CD4-positive, alpha-beta T cell treated with Interleukin-1 beta for 1 hour (primary cell): Measurements from ENCODE around the gene DAD1.
"Not testable (repeated sequence)": the region's sequence is repeated elsewhere in the genome, so short reads cannot be mapped to it uniquely, and the experiment has no call there.

Experiments
- DNase-seq, 2 donors: peaks; one replicate each; pipeline ENCODE4 v3.0.0-alpha.2; 2020 to 2022

The DAD1 gene

DNA sequence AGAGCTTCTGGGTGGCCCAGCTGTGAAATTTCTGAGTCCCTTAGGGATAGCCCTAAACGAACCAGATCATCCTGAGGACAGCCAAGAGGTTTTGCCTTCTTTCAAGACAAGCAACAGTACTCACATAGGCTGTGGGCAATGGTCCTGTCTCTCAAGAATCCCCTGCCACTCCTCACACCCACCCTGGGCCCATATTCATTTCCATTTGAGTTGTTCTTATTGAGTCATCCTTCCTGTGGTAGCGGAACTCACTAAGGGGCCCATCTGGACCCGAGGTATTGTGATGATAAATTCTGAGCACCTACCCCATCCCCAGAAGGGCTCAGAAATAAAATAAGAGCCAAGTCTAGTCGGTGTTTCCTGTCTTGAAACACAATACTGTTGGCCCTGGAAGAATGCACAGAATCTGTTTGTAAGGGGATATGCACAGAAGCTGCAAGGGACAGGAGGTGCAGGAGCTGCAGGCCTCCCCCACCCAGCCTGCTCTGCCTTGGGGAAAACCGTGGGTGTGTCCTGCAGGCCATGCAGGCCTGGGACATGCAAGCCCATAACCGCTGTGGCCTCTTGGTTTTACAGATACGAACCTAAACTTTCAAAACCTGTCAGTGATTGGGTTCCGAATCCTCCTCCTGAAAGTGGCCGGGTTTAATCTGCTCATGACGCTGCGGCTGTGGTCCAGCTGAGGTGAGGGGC lies 38.9 kb downstream of the DAD1 start:
- peak; percentile 56 to 70 for DNase-seq

GRCh38 chr14:22549324-22549962 lies 39.6 kb downstream of the DAD1 start:
- DNase-seq, result no peak

DNA sequence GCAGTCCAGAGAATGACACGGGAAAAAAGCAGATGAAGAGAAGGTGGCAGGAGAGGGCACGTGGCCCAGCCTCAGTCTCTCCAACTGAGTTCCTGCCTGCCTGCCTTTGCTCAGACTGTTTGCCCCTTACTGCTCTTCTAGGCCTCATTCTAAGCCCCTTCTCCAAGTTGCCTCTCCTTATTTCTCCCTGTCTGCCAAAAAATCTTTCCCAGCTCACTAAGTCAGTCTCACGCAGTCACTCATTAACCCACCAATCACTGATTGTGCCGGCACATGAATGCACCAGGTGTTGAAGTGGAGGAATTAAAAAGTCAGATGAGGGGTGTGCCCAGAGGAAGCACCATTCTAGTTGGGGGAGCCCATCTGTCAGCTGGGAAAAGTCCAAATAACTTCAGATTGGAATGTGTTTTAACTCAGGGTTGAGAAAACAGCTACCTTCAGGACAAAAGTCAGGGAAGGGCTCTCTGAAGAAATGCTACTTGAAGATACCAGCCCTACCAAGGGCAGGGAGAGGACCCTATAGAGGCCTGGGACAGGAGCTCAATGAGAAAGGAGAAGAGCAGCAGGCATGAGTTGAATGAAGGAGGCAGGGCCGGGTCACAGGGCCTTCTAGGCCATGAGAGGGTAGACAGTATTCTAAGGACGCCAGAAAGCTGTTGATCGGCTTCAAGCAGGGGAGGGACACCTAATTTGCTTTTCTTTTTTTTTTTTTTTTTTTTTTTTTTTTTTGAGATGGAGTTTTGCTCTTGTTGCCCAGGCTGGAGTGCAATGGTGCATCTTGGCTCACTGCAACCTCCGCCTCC lies 40.9 kb downstream of the DAD1 start:
- no peak for DNase-seq

DNA sequence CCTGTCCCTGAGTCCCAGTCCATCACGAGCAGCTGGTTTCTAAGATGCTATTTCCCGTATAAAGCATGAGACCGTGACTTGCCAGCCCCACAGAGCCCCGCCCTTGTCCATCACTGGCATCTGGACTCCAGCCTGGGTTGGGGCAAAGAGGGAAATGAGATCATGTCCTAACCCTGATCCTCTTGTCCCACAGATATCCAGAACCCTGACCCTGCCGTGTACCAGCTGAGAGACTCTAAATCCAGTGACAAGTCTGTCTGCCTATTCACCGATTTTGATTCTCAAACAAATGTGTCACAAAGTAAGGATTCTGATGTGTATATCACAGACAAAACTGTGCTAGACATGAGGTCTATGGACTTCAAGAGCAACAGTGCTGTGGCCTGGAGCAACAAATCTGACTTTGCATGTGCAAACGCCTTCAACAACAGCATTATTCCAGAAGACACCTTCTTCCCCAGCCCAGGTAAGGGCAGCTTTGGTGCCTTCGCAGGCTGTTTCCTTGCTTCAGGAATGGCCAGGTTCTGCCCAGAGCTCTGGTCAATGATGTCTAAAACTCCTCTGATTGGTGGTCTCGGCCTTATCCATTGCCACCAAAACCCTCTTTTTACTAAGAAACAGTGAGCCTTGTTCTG lies 41.6 kb downstream of the DAD1 start:
- DNase-seq, result no peak

DNA sequence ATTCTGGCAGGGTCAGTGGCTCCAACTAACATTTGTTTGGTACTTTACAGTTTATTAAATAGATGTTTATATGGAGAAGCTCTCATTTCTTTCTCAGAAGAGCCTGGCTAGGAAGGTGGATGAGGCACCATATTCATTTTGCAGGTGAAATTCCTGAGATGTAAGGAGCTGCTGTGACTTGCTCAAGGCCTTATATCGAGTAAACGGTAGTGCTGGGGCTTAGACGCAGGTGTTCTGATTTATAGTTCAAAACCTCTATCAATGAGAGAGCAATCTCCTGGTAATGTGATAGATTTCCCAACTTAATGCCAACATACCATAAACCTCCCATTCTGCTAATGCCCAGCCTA lies 42.3 kb downstream of the DAD1 start:
- no peak for DNase-seq

- DNase-seq, result no peak
These were observed 42.9 kb downstream of the DAD1 start for GRCh38 chr14:22545842-22546721.

DNA sequence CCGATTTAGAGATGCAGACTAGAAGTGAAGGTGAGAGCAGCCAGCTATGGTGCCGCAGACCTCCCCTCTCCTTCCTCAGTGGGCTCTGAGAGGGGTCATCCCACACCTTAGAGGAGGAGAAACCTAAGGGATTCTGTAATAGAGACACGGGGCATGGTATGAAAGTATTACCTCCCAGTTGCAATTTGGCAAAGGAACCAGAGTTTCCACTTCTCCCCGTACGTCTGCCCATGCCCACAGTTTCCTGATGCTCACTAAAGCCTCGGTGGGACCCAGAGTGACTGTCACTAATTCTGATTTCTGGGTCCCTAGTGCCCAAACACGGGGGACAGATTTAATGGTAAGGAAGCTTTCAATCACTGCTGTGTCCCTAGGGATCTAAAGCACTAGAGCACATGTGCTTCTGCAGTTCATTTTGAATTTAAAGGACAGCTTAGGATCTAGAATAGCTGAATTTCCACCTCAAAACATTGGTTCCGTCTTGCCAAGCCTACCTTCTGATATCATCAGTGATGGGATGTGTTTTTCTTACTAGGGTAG lies 44.1 kb downstream of the DAD1 start:
- DNase-seq, result no peak

DNA sequence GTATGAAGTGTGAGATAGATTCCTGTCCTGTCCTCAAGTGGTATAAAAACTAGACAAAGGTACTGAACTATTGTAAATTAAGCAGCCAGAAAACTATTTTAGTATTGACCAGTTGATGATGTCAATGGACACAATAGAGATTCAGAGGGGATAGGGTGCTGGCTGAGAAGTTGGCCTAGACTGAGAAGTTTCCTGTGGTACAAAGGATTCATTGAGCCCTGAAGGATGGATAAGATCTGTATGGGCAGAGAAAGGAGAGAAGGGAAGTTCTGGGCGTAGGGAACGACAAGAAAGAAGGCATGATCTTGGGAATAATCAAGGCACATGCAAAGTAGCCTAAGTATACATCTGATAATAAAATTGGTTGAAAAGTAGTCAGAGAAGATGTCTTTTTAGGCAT lies 44.6 kb downstream of the DAD1 start:
- no peak for DNase-seq

DNA sequence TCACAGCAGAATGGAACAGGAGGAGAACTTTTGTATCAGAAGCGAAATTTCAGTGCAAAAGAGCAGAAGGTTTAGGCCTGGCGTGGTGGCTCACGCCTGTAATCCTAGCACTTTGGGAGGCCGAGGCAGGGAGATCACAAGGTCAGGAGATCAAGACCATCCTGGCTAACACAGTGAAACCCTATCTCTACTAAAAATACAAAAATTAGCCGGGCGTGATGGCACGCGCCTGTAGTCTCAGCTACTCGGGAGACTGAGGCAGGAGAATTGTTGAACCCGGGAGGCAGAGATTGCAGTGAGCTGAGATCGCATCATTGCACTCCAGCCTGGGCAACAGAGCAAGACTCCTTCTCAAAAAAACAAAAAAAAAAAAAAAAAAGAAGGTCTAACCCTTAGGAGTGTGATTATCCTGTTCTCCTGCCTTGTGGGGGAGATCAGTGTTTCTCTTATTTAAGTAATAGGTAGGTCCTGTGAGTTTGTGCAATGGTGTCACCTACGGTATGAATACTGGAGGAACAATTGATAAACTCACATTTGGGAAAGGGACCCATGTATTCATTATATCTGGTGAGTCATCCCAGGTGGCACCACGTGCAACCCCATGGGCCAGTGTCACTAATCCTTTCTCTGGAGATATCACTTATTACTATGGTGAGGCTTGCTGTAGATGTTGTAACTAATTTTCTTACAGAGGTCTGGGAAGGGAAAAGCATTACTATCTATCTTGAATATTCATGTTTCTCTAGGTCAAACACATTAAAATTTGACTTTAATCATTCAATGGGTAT lies 45.3 kb downstream of the DAD1 start:
- not testable (repeated sequence) for DNase-seq

GRCh38 chr14:22542360-22542759 lies 46.7 kb downstream of the DAD1 start:
- no peak for DNase-seq

DNA sequence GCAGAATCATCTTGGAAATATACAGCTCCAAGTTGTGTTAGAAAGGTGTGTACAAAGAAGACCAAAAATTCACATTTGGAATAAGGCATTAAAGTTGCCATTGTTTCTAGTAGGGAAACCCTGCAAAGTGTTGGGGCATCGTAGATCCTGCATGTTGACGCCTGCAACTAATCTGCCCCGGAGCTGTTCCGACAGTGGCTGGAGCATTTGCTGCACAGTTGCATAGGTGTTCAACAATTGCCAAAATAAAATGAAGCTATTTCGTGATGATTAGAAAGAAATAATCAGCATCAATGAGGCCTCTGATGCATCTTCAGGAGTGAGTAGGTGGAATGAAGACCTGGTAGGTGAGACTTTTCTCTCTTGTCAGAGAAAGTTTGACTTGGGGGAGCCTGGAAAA lies 47.3 kb downstream of the DAD1 start:
- DNase-seq, result no peak

GRCh38 chr14:22540811-22541360 lies 48.1 kb downstream of the DAD1 start:
- no peak for DNase-seq

GRCh38 chr14:22540293-22540692 lies 48.7 kb downstream of the DAD1 start:
- no peak for DNase-seq

- DNase-seq, result peak in 1 of 2 donors; percentile 56
These were observed 49.2 kb downstream of the DAD1 start for GRCh38 chr14:22539831-22540230.

GRCh38 chr14:22538671-22539228 lies 50.3 kb downstream of the DAD1 start:
- DNase-seq, result no peak

GRCh38 chr14:22537436-22538310 lies 51.4 kb downstream of the DAD1 start:
- DNase-seq, result no peak

DNA sequence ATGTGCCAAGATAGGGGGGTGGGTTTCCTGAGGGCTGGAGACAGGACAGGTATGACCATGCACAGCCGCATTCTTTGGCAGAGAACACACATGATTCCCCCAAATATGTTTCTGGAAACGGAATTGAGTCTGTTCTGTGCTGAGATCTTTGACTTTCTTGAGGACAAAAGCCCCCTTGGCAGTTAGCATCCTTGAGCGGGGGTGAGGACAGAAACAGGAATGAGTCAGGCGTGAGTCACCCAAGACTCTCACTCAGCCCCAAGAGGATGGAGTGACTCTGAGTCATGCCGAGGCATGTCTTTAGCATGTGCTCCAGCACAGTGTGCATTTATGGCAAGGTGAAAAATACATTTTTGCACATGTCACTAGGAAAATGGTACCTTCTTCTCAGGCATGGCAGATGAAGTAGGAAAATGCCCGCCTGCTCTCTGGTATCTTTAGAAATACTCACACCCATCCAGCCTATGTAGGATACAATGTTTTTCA lies 52.1 kb downstream of the DAD1 start:
- peak; percentile 78 for DNase-seq

DNA sequence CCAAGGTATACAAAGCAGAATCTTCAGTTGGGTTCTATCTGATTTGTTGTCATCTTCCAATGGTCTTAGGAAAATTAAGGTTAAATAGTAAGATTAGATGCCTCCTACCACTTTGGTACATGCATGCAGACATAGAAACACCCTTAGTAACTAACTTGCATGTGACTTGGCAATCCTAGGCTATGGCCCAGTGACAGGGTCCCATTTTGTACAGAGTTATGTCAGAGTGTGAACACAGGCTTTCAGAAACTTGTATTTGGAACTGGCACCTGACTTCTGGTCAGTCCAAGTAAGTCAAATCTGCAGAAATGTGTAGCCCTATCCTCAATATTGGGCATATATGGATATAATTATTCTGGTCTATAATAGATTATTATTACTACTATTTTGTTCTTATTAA lies 53.1 kb downstream of the DAD1 start:
- DNase-seq, result no peak

GRCh38 chr14:22535126-22535525 lies 53.9 kb downstream of the DAD1 start:
- DNase-seq, result no peak

DNA sequence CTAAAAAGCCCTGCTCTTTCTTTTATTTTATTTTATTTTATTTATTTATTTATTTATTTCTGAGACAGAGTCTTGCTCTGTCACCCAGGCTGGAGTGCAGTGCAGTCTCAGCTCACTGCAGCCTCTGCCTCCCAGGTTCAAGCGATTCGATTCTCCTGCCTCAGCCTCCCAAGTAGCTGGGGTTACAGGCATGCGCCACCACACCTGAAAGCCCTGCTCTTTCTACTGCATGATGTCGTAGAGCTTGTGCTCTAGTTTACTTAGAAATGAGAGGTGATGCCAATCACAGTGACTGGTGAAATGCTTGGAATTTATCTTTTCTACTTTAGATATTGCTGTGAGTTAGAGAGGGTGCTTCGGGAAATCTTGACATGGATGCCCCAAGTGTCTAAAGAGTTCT lies 54.5 kb downstream of the DAD1 start:
- DNase-seq, result no peak
